Endothelial cell (in vitro differentiated cells): ENCODE data around the gene RAD51B. TPM values are rescaled to one million over a fixed set of nuclear protein-coding genes. Genes with fewer than 3 reads are reported as not detected.

ENCODE experiments used
- DNase-seq: peaks from one replicate; pipeline ENCODE4 v3.0.0; 2021; ENCODE audit warnings: low spot score
- H3K27ac Mint-ChIP-seq: one replicate; pipeline ENCODE4 v1.8.0; 2021; ENCODE audit warnings: mixed read lengths, inconsistent platforms; ENCODE audit not compliant: unreplicated experiment
- H3K27me3 Mint-ChIP-seq: one replicate; pipeline ENCODE4 v1.8.0; 2021; ENCODE audit warnings: mild to moderate bottlenecking, moderate library complexity, mixed read lengths, inconsistent platforms; ENCODE audit not compliant: unreplicated experiment
- H3K36me3 Mint-ChIP-seq: one replicate; pipeline ENCODE4 v1.8.0; 2021; ENCODE audit warnings: mild to moderate bottlenecking, low read depth, mixed read lengths, inconsistent platforms; ENCODE audit not compliant: unreplicated experiment
- H3K4me1 Mint-ChIP-seq: one replicate; pipeline ENCODE4 v1.8.0; 2021; ENCODE audit warnings: mild to moderate bottlenecking, mixed read lengths, inconsistent platforms; ENCODE audit not compliant: unreplicated experiment
- H3K4me3 Mint-ChIP-seq: one replicate; pipeline ENCODE4 v1.8.0; 2021; ENCODE audit warnings: mild to moderate bottlenecking, mixed read lengths, inconsistent platforms; ENCODE audit not compliant: unreplicated experiment
- H3K9me3 Mint-ChIP-seq: one replicate; pipeline ENCODE4 v1.8.0; 2021; ENCODE audit warnings: mixed read lengths, inconsistent platforms; ENCODE audit not compliant: unreplicated experiment
- total RNA-seq: library from RNA; stranded (reverse); fragmentation: NEBNext Ultra II Directional; extraction: Animal tissue kit (Norgen Biotek cat#: 25700); gene quantifications from one replicate; pipeline ENCODE4 v1.2.1, GENCODE V29; 2021; ENCODE audit not compliant: unreplicated experiment
- TF ChIP-seq, protein P1 (sequence below): fragments of 200-600 bp; sonication (generic); IDR thresholded peaks from one replicate; pipeline ENCODE4 v1.5.0; 2021; ENCODE audit warnings: antibody characterized with exemption; ENCODE audit not compliant: unreplicated experiment

RAD51B gene
- total RNA-seq, 1 donor from 2014 or later, result 23.5 TPM

DNA sequence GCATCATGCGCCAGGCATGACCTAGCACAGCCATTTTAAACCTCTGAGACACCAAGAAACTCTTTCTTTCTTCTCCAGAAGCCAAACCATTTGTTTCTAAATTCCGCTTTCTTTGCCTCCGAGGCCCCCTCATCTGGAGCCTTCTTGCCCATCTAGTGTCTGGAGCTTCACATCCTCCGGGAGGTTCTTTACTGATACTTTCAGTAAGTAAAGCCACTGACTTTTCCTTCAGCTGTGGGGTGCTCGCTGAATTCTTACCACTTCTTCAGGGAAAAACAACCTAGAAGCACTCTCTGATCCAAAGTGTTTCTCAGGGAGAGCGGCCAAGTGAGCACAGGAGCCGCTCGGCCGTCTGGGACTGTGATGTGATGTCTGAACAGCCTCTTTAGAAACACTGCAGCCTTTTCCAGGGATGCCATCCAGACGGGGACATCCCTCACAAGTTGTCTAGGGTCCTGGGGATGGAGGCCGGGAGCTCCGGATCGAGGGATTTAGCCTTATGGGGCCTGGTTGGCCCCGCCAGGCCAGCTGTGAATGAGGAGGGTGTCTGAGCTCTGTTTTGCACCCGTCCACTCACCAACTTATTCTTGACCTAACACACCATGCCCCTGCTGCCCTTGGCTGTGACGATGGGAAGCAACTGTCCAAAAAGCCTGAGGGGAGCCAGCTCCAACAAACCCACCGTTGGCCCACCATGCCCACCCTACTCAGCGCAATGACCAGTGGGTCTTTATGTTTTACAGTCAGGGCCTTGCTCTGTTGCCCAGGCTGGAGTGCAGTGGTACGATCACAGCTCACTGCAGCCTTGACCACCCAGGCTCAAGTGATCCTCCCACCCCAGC, 812.7 kb downstream of the RAD51B start:
- Mint-ChIP-seq H3K27me3 (peaks cover 3% of the 10 kb centered on the region), H3K9me3 (no peaks in the 10 kb centered on the region), H3K4me3 (no peak overlapping the region), H3K36me3 (no peaks in the 10 kb centered on the region), H3K27ac (no peak overlapping the region), H3K4me1 (peaks cover 13% of the 10 kb centered on the region)
- TF ChIP-seq, protein P1, sequence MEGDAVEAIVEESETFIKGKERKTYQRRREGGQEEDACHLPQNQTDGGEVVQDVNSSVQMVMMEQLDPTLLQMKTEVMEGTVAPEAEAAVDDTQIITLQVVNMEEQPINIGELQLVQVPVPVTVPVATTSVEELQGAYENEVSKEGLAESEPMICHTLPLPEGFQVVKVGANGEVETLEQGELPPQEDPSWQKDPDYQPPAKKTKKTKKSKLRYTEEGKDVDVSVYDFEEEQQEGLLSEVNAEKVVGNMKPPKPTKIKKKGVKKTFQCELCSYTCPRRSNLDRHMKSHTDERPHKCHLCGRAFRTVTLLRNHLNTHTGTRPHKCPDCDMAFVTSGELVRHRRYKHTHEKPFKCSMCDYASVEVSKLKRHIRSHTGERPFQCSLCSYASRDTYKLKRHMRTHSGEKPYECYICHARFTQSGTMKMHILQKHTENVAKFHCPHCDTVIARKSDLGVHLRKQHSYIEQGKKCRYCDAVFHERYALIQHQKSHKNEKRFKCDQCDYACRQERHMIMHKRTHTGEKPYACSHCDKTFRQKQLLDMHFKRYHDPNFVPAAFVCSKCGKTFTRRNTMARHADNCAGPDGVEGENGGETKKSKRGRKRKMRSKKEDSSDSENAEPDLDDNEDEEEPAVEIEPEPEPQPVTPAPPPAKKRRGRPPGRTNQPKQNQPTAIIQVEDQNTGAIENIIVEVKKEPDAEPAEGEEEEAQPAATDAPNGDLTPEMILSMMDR, result no peak
- no peak for DNase-seq

DNA sequence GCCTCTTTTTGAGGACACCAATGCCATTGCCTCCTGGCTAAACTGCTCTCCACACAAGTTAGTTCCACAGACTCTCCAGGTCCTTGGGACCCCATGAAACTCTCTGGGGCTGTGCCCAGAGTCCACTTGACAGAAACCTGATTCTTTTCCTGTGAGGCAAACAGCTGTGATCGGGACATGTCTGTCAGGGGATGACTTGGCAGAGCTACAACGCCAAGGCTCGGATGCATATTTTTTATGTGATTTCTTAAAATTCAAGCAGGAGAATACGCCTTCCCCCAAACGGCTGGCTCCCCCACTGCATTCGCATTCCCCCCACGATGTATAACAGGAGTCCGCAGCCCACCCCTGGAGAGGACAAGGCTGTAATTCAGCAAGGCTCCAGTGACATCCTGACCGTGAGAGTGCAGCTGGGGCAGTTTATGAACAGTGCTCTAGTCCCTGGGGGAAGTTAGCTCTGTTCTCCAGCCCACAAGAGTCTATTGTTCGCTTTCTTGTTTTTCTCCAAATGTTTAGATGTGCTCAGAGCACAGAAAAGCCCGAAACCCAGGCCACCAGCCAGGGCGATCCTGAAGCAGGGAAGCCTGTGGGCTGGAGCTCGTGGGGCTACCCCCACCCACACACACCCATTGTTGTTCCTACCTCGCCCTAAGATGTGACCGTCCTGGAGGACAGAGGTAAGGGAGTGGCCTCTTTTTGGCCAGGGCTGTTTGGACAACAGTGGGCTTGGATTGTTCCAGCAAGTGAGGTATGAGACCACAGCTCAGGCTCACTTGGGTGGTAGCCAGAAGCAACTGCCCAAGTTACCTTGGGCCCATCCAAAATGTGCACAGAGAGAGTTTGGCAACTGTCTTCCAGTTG, 813.8 kb downstream of the RAD51B start:
- Mint-ChIP-seq H3K27me3 (peaks cover 3% of the 10 kb centered on the region), H3K27ac (no peak overlapping the region), H3K4me1 (peaks cover 13% of the 10 kb centered on the region), H3K36me3 (no peaks in the 10 kb centered on the region), H3K9me3 (no peaks in the 10 kb centered on the region), H3K4me3 (no peak overlapping the region)
- TF ChIP-seq, protein P1, result no peak
- DNase-seq, result no peak

DNA sequence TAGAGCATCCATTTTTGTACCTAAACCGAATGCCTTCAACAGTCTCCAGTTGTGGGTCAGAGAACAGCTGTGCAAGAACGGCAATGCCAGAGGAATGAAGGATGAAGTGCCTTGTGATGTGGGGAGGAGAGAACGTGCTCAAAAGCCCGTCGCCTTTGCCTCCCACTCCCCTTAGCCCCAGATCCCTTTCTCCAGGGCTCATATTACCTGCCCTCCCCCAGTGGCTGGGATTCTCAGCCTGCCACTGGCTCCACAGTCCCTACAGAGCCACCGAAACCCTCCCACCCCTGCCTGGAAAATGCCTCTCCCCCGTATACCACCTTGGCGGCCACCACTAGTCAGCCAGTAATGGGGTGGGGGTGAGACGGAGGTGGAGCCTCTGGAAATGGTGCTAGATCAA, 814.8 kb downstream of the RAD51B start:
- no peaks in the 10 kb centered on the region for H3K9me3 Mint-ChIP-seq
- TF ChIP-seq, protein P1, result no peak
- DNase-seq, result no peak
- H3K36me3 Mint-ChIP-seq, result no peaks in the 10 kb centered on the region
- peaks cover 13% of the 10 kb centered on the region for H3K4me1 Mint-ChIP-seq
- no peak overlapping the region for H3K4me3 Mint-ChIP-seq
- H3K27ac Mint-ChIP-seq, result no peak overlapping the region
- peaks cover 3% of the 10 kb centered on the region for H3K27me3 Mint-ChIP-seq

DNA sequence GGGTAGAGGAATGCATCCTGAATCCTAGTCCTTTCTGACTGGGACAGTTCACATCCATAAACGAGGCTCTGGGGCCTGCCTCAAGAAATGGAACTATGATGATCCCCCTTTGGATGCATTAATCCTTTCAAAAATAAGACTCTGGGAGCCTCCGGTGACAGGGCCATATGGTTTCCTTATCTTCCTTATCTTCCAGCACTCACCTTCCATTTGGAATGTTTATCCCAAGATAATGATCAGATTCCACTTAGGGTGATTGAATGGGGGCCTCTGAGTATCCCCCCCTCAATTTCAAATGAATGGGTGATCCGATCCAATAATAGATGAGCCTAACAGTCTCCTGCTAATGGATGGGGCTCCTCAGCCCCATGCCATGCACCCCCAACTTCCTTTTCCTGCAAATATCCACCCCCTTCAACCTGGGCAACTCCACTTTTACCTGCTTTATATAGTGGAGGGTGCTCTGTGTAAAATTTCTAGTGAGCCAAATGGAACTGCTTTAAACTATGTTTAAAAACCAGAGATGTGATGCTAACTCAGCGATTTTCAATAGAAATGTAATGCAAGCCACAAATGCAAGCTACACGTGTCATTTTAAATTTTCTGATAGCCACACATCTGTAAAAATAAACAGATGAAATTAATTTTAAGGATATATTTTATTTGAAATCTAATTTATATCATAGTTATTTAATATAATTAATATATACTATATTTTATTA, 815.5 kb downstream of the RAD51B start:
- H3K36me3 Mint-ChIP-seq, result no peaks in the 10 kb centered on the region
- TF ChIP-seq, protein P1, result no peak
- H3K27ac Mint-ChIP-seq, result no peak overlapping the region
- H3K27me3 Mint-ChIP-seq, result peaks cover 2% of the 10 kb centered on the region
- H3K9me3 Mint-ChIP-seq, result no peaks in the 10 kb centered on the region
- no peak for DNase-seq
- peaks cover 13% of the 10 kb centered on the region for H3K4me1 Mint-ChIP-seq
- H3K4me3 Mint-ChIP-seq, result no peak overlapping the region
